HepG2 (cell line): ENCODE results near the gene ASXL1. TPM values are rescaled to one million over a fixed set of nuclear protein-coding genes. Genes with fewer than 3 reads are reported as not detected.

ENCODE experiments used
- CCDC6 ChIP-seq: sonication (generic); formaldehyde crosslinking; IDR thresholded peaks from 2 replicates; pipeline ENCODE4 v1.8.1; 2022; ENCODE audit warnings: mild to moderate bottlenecking, missing genetic modification reagents, moderate library complexity
- FIP1L1 ChIP-seq: fragments of 200-400 bp; formaldehyde crosslinking; IDR thresholded peaks from 2 replicates; pipeline ENCODE4 v1.6.1; 2018; ENCODE audit warnings: low read depth, mild to moderate bottlenecking, low read length, moderate library complexity, borderline replicate concordance; ENCODE audit not compliant: insufficient read depth
- RBM22 ChIP-seq: fragments of 200-400 bp; formaldehyde crosslinking; optimal IDR thresholded peaks from 2 replicates; pipeline ENCODE3; 2017; ENCODE audit warnings: mild to moderate bottlenecking, low read length, moderate library complexity
- SATB2 ChIP-seq: sonication (generic); formaldehyde crosslinking; IDR thresholded peaks from 2 replicates; pipeline ENCODE4 v1.5.0; 2020; ENCODE audit warnings: missing genetic modification reagents
- SKI ChIP-seq: fragments of 450-650 bp; IDR thresholded peaks from one replicate; pipeline ENCODE4 v1.6.1; 2018; ENCODE audit warnings: mild to moderate bottlenecking; ENCODE audit not compliant: partially characterized antibody
- SKIL ChIP-seq: sonication (generic); formaldehyde crosslinking; IDR thresholded peaks from 2 replicates; pipeline ENCODE4 v1.8.0; 2022; ENCODE audit warnings: missing genetic modification reagents, mild to moderate bottlenecking, moderate library complexity, borderline replicate concordance
- YY1 ChIP-seq: IDR thresholded peaks from 2 replicates; pipeline ENCODE4 v1.6.1; 2011; ENCODE audit warnings: low read length, low read depth, moderate library complexity, mild to moderate bottlenecking; ENCODE audit not compliant: insufficient read depth, insufficient replicate concordance
- ZBED4 ChIP-seq: sonication (generic); formaldehyde crosslinking; IDR thresholded peaks from 2 replicates; pipeline ENCODE4 v1.4.0; 2020; ENCODE audit warnings: missing genetic modification reagents, borderline replicate concordance
- ZFP36L2 ChIP-seq: sonication (generic); formaldehyde crosslinking; IDR thresholded peaks from 2 replicates; pipeline ENCODE4 v1.4.0; 2020; ENCODE audit warnings: missing genetic modification reagents
- ZFP62 ChIP-seq: sonication (generic); formaldehyde crosslinking; IDR thresholded peaks from 2 replicates; pipeline ENCODE4 v1.4.0; 2020; ENCODE audit warnings: missing genetic modification reagents
- ZNF484 ChIP-seq: sonication (generic); formaldehyde crosslinking; IDR thresholded peaks from 2 replicates; pipeline ENCODE4 v1.5.1; 2020; ENCODE audit warnings: mild to moderate bottlenecking, low read depth, missing genetic modification reagents, borderline replicate concordance
- ZNF574 ChIP-seq: sonication (generic); formaldehyde crosslinking; IDR thresholded peaks from 2 replicates; pipeline ENCODE4 v1.4.0; 2020; ENCODE audit warnings: missing genetic modification reagents
- ZNF674 ChIP-seq: sonication (generic); formaldehyde crosslinking; IDR thresholded peaks from 2 replicates; pipeline ENCODE4 v1.5.0; 2020; ENCODE audit warnings: low read depth, mild to moderate bottlenecking, missing genetic modification reagents
- polyA plus RNA-seq, 8 experiments: library from polyadenylated mRNA; depleted of rRNA in 3 of 8; stranded (reverse) in 7 of 8; unstranded in 1 of 8; fragments of >200 nt; fragmentation: Illumina TruSeq in 4 of 8; extraction: Trizol in 4 of 8; gene quantifications; 2 replicates each; pipeline versions ENCODE4 v1.2.1 to v1.2.3, GENCODE V29; 2011 to 2016; ENCODE audit warnings: low read depth in 4 of 8, missing spikeins in 1 of 8, mixed read lengths in 1 of 8; ENCODE audit not compliant: insufficient read depth in 1 of 8
- total RNA-seq, 5 experiments: library from RNA; depleted of rRNA; stranded (reverse); fragments of >200 nt; fragmentation: Illumina TruSeq; extraction: Trizol; gene quantifications; 2 replicates each; pipeline ENCODE4 v1.2.3, GENCODE V29; 2016; ENCODE audit warnings: low read depth in 1 of 5
- TF ChIP-seq, protein P1 (sequence below): sonication (generic); formaldehyde crosslinking; IDR thresholded peaks from 2 replicates; pipeline ENCODE4 v1.5.0; 2020; ENCODE audit warnings: mild to moderate bottlenecking, missing genetic modification reagents, borderline replicate concordance

The ASXL1 gene
- total and polyA plus RNA-seq, 2 of the 13 experiments (the other 11 are each of a cell fraction or from before 2014, with no cell fraction given), result 62.1 to 74.8 TPM

- TF ChIP-seq ZFP62 (no peak), ZNF574 (CRISPR knock-in tag) (no peak), SKIL (0 out of 2 replicates have a peak, but pooled peaks have one; percentile 21), SATB2 (CRISPR knock-in tag) (no peak), ZFP36L2 (CRISPR knock-in tag) (no peak), YY1 (peak; percentile 15), ZNF674 (CRISPR knock-in tag) (no peak), CCDC6 (CRISPR knock-in tag) (no peak), ZBED4 (CRISPR knock-in tag) (no peak), ZNF484 (CRISPR knock-in tag) (no peak), FIP1L1 (no peak), RBM22 (peak; percentile 98), SKI (no peak)
- TF ChIP-seq, protein P1, sequence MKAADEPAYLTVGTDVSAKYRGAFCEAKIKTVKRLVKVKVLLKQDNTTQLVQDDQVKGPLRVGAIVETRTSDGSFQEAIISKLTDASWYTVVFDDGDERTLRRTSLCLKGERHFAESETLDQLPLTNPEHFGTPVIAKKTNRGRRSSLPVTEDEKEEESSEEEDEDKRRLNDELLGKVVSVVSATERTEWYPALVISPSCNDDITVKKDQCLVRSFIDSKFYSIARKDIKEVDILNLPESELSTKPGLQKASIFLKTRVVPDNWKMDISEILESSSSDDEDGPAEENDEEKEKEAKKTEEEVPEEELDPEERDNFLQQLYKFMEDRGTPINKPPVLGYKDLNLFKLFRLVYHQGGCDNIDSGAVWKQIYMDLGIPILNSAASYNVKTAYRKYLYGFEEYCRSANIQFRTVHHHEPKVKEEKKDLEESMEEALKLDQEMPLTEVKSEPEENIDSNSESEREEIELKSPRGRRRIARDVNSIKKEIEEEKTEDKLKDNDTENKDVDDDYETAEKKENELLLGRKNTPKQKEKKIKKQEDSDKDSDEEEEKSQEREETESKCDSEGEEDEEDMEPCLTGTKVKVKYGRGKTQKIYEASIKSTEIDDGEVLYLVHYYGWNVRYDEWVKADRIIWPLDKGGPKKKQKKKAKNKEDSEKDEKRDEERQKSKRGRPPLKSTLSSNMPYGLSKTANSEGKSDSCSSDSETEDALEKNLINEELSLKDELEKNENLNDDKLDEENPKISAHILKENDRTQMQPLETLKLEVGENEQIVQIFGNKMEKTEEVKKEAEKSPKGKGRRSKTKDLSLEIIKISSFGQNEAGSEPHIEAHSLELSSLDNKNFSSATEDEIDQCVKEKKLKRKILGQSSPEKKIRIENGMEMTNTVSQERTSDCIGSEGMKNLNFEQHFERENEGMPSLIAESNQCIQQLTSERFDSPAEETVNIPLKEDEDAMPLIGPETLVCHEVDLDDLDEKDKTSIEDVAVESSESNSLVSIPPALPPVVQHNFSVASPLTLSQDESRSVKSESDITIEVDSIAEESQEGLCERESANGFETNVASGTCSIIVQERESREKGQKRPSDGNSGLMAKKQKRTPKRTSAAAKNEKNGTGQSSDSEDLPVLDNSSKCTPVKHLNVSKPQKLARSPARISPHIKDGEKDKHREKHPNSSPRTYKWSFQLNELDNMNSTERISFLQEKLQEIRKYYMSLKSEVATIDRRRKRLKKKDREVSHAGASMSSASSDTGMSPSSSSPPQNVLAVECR (CRISPR knock-in tag), result no peak; the same call in 1 of the 2 replicates
Observed at GRCh38 chr20:32445539-32446273, 87.6 kb downstream of the ASXL1 start (continued).
